ENCODE measurements around the gene CBY3.
"Not testable (repeated sequence)": the region's sequence is repeated elsewhere in the genome, so short reads cannot be mapped to it uniquely, and the experiment has no call there.

CBY3 gene

DNA sequence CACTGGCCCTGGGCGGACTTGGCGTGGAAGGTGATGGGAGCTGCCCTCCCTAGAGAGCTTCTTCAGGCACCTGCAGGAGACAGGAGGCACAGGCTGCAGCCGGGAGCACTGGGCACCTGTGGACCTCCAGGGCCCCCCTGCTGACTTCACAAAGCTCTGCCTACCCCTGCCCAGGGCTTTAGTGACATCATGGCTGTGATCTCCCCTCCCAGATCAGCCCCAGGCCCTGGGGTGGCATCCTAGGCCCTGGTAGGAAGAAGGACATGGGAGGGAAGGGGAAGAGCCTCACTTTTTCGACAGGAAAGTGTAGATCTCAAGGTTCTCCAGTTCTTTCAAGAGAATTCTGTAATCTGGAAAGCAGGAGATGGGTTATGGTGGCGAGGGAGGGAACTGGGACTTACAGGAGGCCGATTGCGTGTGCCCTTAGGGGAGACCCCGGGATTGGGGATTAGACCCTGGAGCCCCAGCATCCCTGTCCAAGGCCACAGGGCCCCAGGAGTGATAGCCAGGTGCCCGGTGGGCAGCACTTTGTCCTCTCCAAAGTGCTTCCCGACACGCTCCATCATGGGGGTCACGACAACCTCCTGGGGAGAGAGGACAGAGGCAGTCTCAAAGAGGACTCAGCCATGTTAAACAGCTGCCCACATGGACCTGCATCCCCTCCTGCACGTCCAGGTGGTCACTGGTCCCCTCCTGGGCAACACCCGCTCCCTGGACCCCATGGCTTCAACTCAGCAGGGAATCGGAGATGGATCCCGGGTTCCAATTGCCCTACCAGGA lies 37.5 kb downstream of the CBY3 start:
- H3K4me3 ChIP-seq (ENCODE audit: low read depth, low read length); H3K9ac ChIP-seq (ENCODE audit: low read depth, low read length); H3K36me3 ChIP-seq (ENCODE audit: control insufficient read depth, insufficient read depth, low read length): not testable (repeated sequence)

DNA sequence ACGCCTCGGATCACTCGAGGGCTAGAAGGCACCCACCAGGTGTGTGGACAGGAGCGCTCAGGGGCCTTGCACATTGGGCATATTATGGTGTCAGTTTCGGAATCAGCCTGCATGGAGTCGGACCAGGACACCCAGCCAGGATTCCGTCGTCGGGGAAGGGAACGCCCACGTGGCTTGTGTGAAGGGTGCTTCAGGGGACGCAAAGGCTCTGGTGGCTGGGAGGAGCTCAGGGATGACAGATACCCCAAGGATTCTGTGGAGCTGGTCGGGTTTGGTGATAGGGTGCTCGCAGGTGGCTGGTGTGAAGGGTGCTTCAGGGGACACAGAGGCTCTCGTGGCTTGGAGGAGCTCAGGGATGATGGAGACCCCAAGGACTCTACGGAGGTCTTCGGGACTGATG lies 38.2 kb downstream of the CBY3 start:
- not testable (repeated sequence) for H3K27ac ChIP-seq (ENCODE audit: low read depth, low read length); H3K36me3 ChIP-seq (ENCODE audit: control insufficient read depth, insufficient read depth, low read length)

More for the DNA sequence above, 37.5 kb downstream of the CBY3 start:
- H3K9me3 ChIP-seq (ENCODE audit: control insufficient read depth, insufficient read depth, low read length); H3K4me1 ChIP-seq (ENCODE audit: control insufficient read depth, insufficient read depth, low read length); H3K27me3 ChIP-seq (ENCODE audit: control insufficient read depth, insufficient read depth, low read length); H3K27ac ChIP-seq (ENCODE audit: low read depth, low read length): not testable (repeated sequence)

DNA sequence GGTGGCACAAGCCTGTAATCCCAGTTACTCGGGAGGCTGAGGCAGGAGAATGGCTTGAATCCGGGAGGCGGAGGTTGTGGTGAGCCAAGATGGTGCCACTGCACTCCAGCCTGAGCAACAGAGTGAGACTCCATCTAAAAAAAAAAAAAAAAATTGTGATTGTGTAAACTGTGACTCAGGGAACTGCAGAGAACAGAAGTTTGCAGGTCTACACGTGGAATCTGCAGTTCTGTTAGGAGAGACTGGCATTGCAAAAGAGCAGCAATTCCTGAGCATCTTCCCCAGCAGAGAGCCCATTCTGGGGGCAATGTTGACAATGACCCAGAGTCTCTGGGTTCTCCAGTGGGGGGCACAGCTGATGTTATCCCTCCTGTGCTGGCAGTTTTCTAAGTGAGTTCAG lies 39.1 kb downstream of the CBY3 start:
- not testable (repeated sequence) for H3K9me3 ChIP-seq (ENCODE audit: control insufficient read depth, insufficient read depth, low read length); H3K27ac ChIP-seq (ENCODE audit: low read depth, low read length); H3K9ac ChIP-seq (ENCODE audit: low read depth, low read length); H3K4me1 ChIP-seq (ENCODE audit: control insufficient read depth, insufficient read depth, low read length); H3K36me3 ChIP-seq (ENCODE audit: control insufficient read depth, insufficient read depth, low read length); H3K27me3 ChIP-seq (ENCODE audit: control insufficient read depth, insufficient read depth, low read length); H3K4me3 ChIP-seq (ENCODE audit: low read depth, low read length)

More for the DNA sequence above, 38.2 kb downstream of the CBY3 start:
- H3K4me1 ChIP-seq (ENCODE audit: control insufficient read depth, insufficient read depth, low read length); H3K9ac ChIP-seq (ENCODE audit: low read depth, low read length); H3K4me3 ChIP-seq (ENCODE audit: low read depth, low read length); H3K27me3 ChIP-seq (ENCODE audit: control insufficient read depth, insufficient read depth, low read length); H3K9me3 ChIP-seq (ENCODE audit: control insufficient read depth, insufficient read depth, low read length): not testable (repeated sequence)

DNA sequence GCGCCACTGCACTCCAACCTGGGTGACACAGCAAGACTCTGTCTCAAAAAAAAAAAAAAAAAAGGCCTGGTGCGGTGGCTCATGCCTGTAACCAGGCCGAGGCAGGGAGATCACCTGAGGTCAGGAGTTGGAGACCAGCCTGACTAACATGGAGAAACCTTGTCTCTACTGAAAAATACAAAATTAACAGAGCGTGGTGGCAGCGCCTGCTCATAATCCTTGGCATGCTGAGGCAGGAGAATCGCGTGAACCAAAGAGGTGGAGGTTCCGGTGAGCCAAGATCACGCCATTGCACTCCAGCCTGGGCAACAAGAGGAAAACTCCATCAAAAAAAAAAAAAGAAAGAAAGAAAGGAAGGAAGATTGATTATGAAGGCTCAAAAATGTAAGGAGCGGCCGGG lies 41.5 kb downstream of the CBY3 start:
- H3K4me3 ChIP-seq (ENCODE audit: low read depth, low read length); H3K27me3 ChIP-seq (ENCODE audit: control insufficient read depth, insufficient read depth, low read length); H3K27ac ChIP-seq (ENCODE audit: low read depth, low read length); H3K9me3 ChIP-seq (ENCODE audit: control insufficient read depth, insufficient read depth, low read length); H3K9ac ChIP-seq (ENCODE audit: low read depth, low read length); H3K36me3 ChIP-seq (ENCODE audit: control insufficient read depth, insufficient read depth, low read length); H3K4me1 ChIP-seq (ENCODE audit: control insufficient read depth, insufficient read depth, low read length): not testable (repeated sequence)

DNA sequence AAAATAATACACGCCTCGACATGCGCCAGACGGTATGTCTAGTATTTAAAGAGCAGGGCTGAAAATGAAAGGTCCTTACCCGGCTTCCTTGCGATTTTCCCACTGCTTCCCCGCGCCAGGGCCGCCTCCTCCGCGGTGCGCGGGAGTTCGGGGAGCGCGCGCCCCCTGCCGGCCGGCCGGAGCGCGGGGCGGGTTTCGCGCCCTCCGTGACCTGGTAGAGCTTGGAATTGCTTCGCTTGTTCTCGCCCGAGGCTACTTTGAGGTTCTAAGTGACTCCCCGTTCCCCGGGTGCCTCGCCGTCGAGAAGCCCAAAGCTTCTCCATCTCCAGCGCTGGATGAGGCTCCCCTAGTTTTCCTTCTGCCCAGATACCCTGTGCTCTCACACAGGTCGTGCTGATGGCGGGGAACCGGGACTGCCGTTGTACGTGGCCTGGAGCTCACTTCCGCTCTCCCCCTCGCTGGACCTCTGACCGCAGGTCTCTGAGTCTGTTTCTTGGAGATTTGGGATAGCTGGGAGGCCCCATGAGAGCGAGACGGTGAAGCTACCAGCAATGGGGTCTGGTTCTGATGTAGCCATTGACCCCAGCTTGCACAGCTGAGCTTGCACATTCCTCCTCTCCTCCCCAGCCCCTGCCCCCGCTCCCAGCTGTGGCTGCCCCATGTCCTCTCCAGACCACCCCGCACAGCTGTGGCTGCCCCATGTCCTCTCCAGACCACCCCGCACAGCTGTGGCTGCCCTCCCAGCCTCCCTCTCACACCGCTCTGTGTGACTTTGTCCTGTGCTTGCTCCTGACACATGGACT lies 46.3 kb downstream of the CBY3 start:
- H3K4me1 ChIP-seq (ENCODE audit: control insufficient read depth, insufficient read depth, low read length); H3K27ac ChIP-seq (ENCODE audit: low read depth, low read length); H3K4me3 ChIP-seq (ENCODE audit: low read depth, low read length); H3K9ac ChIP-seq (ENCODE audit: low read depth, low read length); H3K36me3 ChIP-seq (ENCODE audit: control insufficient read depth, insufficient read depth, low read length); H3K27me3 ChIP-seq (ENCODE audit: control insufficient read depth, insufficient read depth, low read length); H3K9me3 ChIP-seq (ENCODE audit: control insufficient read depth, insufficient read depth, low read length): not testable (repeated sequence)

DNA sequence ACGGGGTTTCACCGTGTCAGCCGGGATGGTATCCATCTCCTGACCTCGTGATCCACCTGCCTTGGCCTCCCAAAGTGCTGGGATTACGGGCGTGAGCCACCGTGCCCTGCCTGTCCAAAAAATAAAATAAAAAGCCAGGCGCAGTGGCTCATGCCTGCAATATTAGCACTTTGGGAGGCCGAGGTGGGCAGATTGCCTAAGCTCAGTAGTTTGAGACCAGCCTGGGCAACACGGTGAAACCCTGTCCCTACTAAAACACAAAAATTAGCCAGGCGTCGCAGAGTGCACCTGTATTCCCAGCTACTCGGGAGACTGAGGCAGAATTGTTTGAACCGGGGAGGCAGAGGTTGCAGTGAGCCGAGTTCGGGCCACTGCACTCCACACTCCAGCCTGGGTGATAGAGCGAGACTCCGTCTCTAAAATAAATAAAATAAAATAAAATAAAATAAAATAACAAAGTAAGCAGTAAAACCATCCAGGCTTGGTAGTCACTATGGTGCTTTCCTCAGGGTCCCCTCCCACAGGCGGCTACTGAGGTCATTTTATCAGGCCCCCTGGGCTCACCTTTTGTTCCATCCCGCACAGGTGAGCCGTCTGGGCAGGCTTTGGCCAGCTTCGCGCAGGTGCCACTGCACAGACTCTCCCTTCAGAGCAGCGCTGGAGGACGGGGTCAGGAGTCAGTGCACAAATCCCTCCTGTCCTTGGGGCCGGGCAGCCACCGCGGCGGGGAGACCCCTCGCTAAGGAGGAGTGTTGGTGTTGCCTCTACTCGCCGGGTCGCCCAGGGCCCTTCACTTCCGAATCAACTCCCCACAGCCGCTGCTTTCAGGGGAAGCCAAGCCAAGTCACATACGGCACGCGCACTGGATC lies 47.1 kb downstream of the CBY3 start:
- H3K4me1 ChIP-seq (ENCODE audit: control insufficient read depth, insufficient read depth, low read length) = not testable (repeated sequence)

More for the DNA sequence above, 47.1 kb downstream of the CBY3 start:
- H3K27ac ChIP-seq (ENCODE audit: low read depth, low read length); H3K36me3 ChIP-seq (ENCODE audit: control insufficient read depth, insufficient read depth, low read length); H3K9ac ChIP-seq (ENCODE audit: low read depth, low read length); H3K27me3 ChIP-seq (ENCODE audit: control insufficient read depth, insufficient read depth, low read length); H3K9me3 ChIP-seq (ENCODE audit: control insufficient read depth, insufficient read depth, low read length): not testable (repeated sequence)
- H3K4me3 ChIP-seq (ENCODE audit: low read depth, low read length) = peak overlapping the region; percentile 35

All from HUES48 (cell line).